Osteocyte (in vitro differentiated cells): ENCODE data around the gene USP7. TPM values are rescaled to one million over a fixed set of nuclear protein-coding genes. Genes with fewer than 3 reads are reported as not detected.

Experiments
- total RNA-seq: library from RNA; stranded (reverse); gene quantifications from 2 replicates; pipeline ENCODE4 v1.2.1, GENCODE V29; 2021

USP7 gene
- total RNA-seq, 1 donor from 2014 or later: 88.2 TPM

Other genes starting within 250 kb of the USP7 start
- gene TMEM186, start 166.3 kb downstream of the USP7 start, total RNA-seq: 11.9 and 12.1 TPM in 2 replicates
- 42.9 and 45.3 TPM in 2 replicates for gene PMM2, start 166.1 kb downstream of the USP7 start, total RNA-seq
- 69.6 and 70.2 TPM in 2 replicates for gene CARHSP1, start 94.9 kb downstream of the USP7 start, total RNA-seq
- not detected in 2 replicates for gene LITAFD, start 81.6 kb downstream of the USP7 start, total RNA-seq
- gene HAPSTR1, start 127.7 kb upstream of the USP7 start, total RNA-seq: 73.4 and 80.2 TPM in 2 replicates